ENCODE data around the gene TTC9C. TPM values are rescaled to one million over a fixed set of nuclear protein-coding genes. Genes with fewer than 3 reads are reported as not detected.
"Not testable (repeated sequence)": the region's sequence is repeated elsewhere in the genome, so short reads cannot be mapped to it uniquely, and the experiment has no call there.

Gene TTC9C
- total and polyA plus RNA-seq, 2 of the 8 experiments (the other 6 are each of a cell fraction or from before 2014, with no cell fraction given) = 25.4 to 34.1 TPM

GRCh38 chr11:62693624-62694023 is 34.7 kb upstream of the TTC9C start:
- not testable (repeated sequence) for H3K23ac ChIP-seq (ENCODE audit: insufficient read length); H3K4me2 ChIP-seq (ENCODE audit: insufficient read depth in 1 of 2, low read depth in 2 of 2, low read length in 2 of 2); H2BK12ac ChIP-seq (ENCODE audit: low read depth, low read length); H3K4ac ChIP-seq (replicated peaks; ENCODE audit: insufficient read length, low read depth, low read length); H3K18ac ChIP-seq (ENCODE audit: extremely low read depth, low read length); H2BK20ac ChIP-seq (ENCODE audit: low read length); H4K91ac ChIP-seq (replicated peaks; ENCODE audit: insufficient read length, low read length); H3K4me3 ChIP-seq (ENCODE audit: extremely low read depth in 1 of 4, insufficient read depth in 2 of 4, low read depth in 3 of 4, low read length in 4 of 4); H2AK5ac ChIP-seq (ENCODE audit: low read depth, low read length); H4K5ac ChIP-seq (ENCODE audit: insufficient read length, low read depth, low read length); H3K14ac ChIP-seq (ENCODE audit: insufficient read length); H3K27me3 ChIP-seq (replicated peaks in 1 of 4; ENCODE audit: control insufficient read depth in 3 of 4, extremely low read depth in 1 of 4, insufficient read depth in 3 of 4, low read length in 3 of 4); H3K9me3 ChIP-seq (ENCODE audit: insufficient read depth in 2 of 2, low read depth in 1 of 2, low read length in 1 of 2); H3K27ac ChIP-seq (ENCODE audit: low read depth, low read length); H4K8ac ChIP-seq (ENCODE audit: extremely low read depth, insufficient read depth, low read length); FAIRE-seq; H2BK5ac ChIP-seq (ENCODE audit: low read depth, low read length); H3K23me2 ChIP-seq (ENCODE audit: low read depth, low read length); H4K20me1 ChIP-seq (replicated peaks in 1 of 2; ENCODE audit: control insufficient read depth in 1 of 2, insufficient read depth in 2 of 2, low read length in 2 of 2); H3K79me2 ChIP-seq (ENCODE audit: control insufficient read depth in 1 of 2, insufficient read depth in 2 of 2, low read length in 2 of 2); H3K79me1 ChIP-seq (ENCODE audit: low read depth, low read length); H2BK120ac ChIP-seq (replicated peaks; ENCODE audit: low read depth, low read length); H3K9ac ChIP-seq (replicated peaks in 1 of 4; ENCODE audit: extremely low read depth in 1 of 4, low read depth in 3 of 4, low read length in 3 of 4); H3K4me1 ChIP-seq (replicated peaks in 1 of 4; ENCODE audit: control insufficient read depth in 3 of 4, insufficient read depth in 4 of 4, low read length in 3 of 4); DNase-seq (ENCODE audit: low read depth in 1 of 2, low spot score in 2 of 2); H3K56ac ChIP-seq (replicated peaks; ENCODE audit: insufficient read length, low read depth, low read length); H2AFZ ChIP-seq (ENCODE audit: low read length); H2BK15ac ChIP-seq (ENCODE audit: low read length)
- POLR2A ChIA-PET (ENCODE audit: partially characterized antibody) = interaction anchor here (0.9 to 61.4 kb wide), 3 partner anchors 12 to 33 kb away, joined by 3 to 2041 read pairs (median 34); partner anchors contain the start of genes BSCL2, C11orf98, CSKMT and GANAB
- H3K36me3 ChIP-seq (ENCODE audit: control insufficient read depth in 2 of 4, insufficient read depth in 4 of 4, low read length in 3 of 4) = peaks cover 11 to 29% (median 25%) of the 10 kb centered on the region in 4 experiments; a peak in 6 of 8 replicates
- WGBS, 2 experiments (ENCODE audit: extremely low coverage in 1 of 2, insufficient coverage in 1 of 2, insufficient read length in 1 of 2, insufficient replicate concordance in 2 of 2, low coverage in 1 of 2, low lambda C conversion rate in 2 of 2, missing lambda C conversion rate in 1 of 2) = 100% methylated on average over 1 of the region's 4 CpGs; no CpG with 5 or more reads in 1 of the 2 experiments
- CTCF ChIA-PET (ENCODE audit: partially characterized antibody) = interaction anchor here (0.6 to 10.3 kb wide), 22 partner anchors 10 to 299 kb away, joined by 3 to 114 read pairs (median 3); partner anchors contain the start of genes B3GAT3, C11orf98, CSKMT and TAF6L

Data from H1 (cell line).